ENCODE measurements around the gene TTLL11.

The TTLL11 gene

GRCh38 chr9:122076773-122077172 lies 16.3 kb downstream of the TTLL11 start:
- H3K27me3 ChIP-seq (ENCODE audit: insufficient read depth, low read length, poor library complexity, severe bottlenecking): no peaks in the 10 kb centered on the region
- no peaks in the 10 kb centered on the region for H3F3A ChIP-seq (ENCODE audit: low read depth)
- no peaks in the 10 kb centered on the region for H4K20me1 ChIP-seq (ENCODE audit: insufficient read depth, low read length, poor library complexity, severe bottlenecking)
- TF ChIP-seq CTCF (conservative IDR thresholded peaks at IDR 0.05; ENCODE audit: low read length): no peak
- no peak for TF ChIP-seq EZH2phosphoT487 (IDR thresholded peaks at IDR 0.05; ENCODE audit: borderline replicate concordance)
- no peak overlapping the region for H3K9ac ChIP-seq (ENCODE audit: low read depth, low read length, poor library complexity, severe bottlenecking)
- H3K36me3 ChIP-seq (ENCODE audit: insufficient read depth, low read length): no peaks in the 10 kb centered on the region
- no peaks in the 10 kb centered on the region for H3K4me1 ChIP-seq (ENCODE audit: insufficient read depth, low read length, poor library complexity, severe bottlenecking)
- no peaks in the 10 kb centered on the region for H3K9me2 ChIP-seq (replicated peaks; ENCODE audit: low read depth, low read length)
- no peaks in the 10 kb centered on the region for H3K79me2 ChIP-seq (ENCODE audit: insufficient read depth, low read length)
- H3K4me3 ChIP-seq (ENCODE audit: low read length, poor library complexity, severe bottlenecking): no peak overlapping the region
- H3K4me2 ChIP-seq (ENCODE audit: low read depth, low read length, poor library complexity, severe bottlenecking): no peak overlapping the region
- no peak overlapping the region for H2AFZ ChIP-seq (ENCODE audit: low read length)
- H3K9me3 ChIP-seq (ENCODE audit: insufficient read depth, low read depth, low read length): no peaks in the 10 kb centered on the region

DNA sequence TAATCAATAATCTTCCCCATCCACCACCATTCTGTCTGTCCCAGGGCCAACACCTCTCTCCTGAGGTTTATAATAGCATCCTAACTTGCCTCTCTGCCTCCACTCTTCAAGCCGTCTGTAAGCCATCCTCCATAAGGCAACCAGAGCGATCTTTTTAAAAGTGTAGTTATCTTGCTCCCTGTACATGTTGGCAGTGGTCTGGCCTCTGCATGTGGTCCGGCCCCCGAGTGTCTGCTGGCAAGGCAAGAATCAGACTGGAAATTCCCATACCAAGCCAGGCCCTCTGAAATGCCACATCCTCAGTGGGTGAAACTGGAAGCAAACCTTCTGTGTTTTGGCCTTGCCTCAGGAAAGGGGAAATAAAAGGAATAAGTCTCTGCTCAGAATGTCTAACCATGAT lies 17.0 kb downstream of the TTLL11 start:
- no peaks in the 10 kb centered on the region for H3K27me3 ChIP-seq (ENCODE audit: insufficient read depth, low read length, poor library complexity, severe bottlenecking)
- H4K20me1 ChIP-seq (ENCODE audit: insufficient read depth, low read length, poor library complexity, severe bottlenecking): no peaks in the 10 kb centered on the region
- no peaks in the 10 kb centered on the region for H3K4me1 ChIP-seq (ENCODE audit: insufficient read depth, low read length, poor library complexity, severe bottlenecking)
- no peak overlapping the region for H3K4me2 ChIP-seq (ENCODE audit: low read depth, low read length, poor library complexity, severe bottlenecking)
- TF ChIP-seq CTCF (conservative IDR thresholded peaks at IDR 0.05; ENCODE audit: low read length) (no peak), EZH2phosphoT487 (IDR thresholded peaks at IDR 0.05; ENCODE audit: borderline replicate concordance) (no peak)
- no peaks in the 10 kb centered on the region for H3K9me2 ChIP-seq (replicated peaks; ENCODE audit: low read depth, low read length)
- no peaks in the 10 kb centered on the region for H3F3A ChIP-seq (ENCODE audit: low read depth)
- no peaks in the 10 kb centered on the region for H3K79me2 ChIP-seq (ENCODE audit: insufficient read depth, low read length)
- H2AFZ ChIP-seq (ENCODE audit: low read length): no peak overlapping the region
- H3K9me3 ChIP-seq (ENCODE audit: insufficient read depth, low read depth, low read length): no peaks in the 10 kb centered on the region
- H3K36me3 ChIP-seq (ENCODE audit: insufficient read depth, low read length): no peaks in the 10 kb centered on the region
- H3K9ac ChIP-seq (ENCODE audit: low read depth, low read length, poor library complexity, severe bottlenecking): no peak overlapping the region
- H3K4me3 ChIP-seq (ENCODE audit: low read length, poor library complexity, severe bottlenecking): no peak overlapping the region

- Histone ChIP-seq H4K20me1 (ENCODE audit: insufficient read depth, low read length, poor library complexity, severe bottlenecking) (no peaks in the 10 kb centered on the region), H3K79me2 (ENCODE audit: insufficient read depth, low read length) (no peaks in the 10 kb centered on the region), H3K9me2 (replicated peaks; ENCODE audit: low read depth, low read length) (no peaks in the 10 kb centered on the region), H3K27me3 (ENCODE audit: insufficient read depth, low read length, poor library complexity, severe bottlenecking) (no peaks in the 10 kb centered on the region), H3K9ac (ENCODE audit: low read depth, low read length, poor library complexity, severe bottlenecking) (no peak overlapping the region), H3K4me3 (ENCODE audit: low read length, poor library complexity, severe bottlenecking) (no peak overlapping the region), H3K36me3 (ENCODE audit: insufficient read depth, low read length) (no peaks in the 10 kb centered on the region), H3K4me1 (ENCODE audit: insufficient read depth, low read length, poor library complexity, severe bottlenecking) (no peaks in the 10 kb centered on the region), H3K4me2 (ENCODE audit: low read depth, low read length, poor library complexity, severe bottlenecking) (no peak overlapping the region), H3F3A (ENCODE audit: low read depth) (no peaks in the 10 kb centered on the region), H2AFZ (ENCODE audit: low read length) (no peak overlapping the region), H3K9me3 (ENCODE audit: insufficient read depth, low read depth, low read length) (no peaks in the 10 kb centered on the region)
- no peak for TF ChIP-seq EZH2phosphoT487 (IDR thresholded peaks at IDR 0.05; ENCODE audit: borderline replicate concordance)
- no peak for TF ChIP-seq CTCF (conservative IDR thresholded peaks at IDR 0.05; ENCODE audit: low read length)
Observed at GRCh38 chr9:122075135-122076030, 17.7 kb downstream of the TTLL11 start.

All from Loucy (cell line).